ENCODE results near the gene FOXF1.

The FOXF1 gene

GRCh38 chr16:86517652-86518258 lies 7.4 kb downstream of the FOXF1 start:
- DNase-seq (ENCODE audit: low read depth) = peak; percentile 84

- DNase-seq (ENCODE audit: low read depth) = no peak
Observed at GRCh38 chr16:86519007-86519648, 8.8 kb downstream of the FOXF1 start.

- peak; percentile 48 for DNase-seq (ENCODE audit: low read depth)
Observed at GRCh38 chr16:86519649-86520316, 9.5 kb downstream of the FOXF1 start.

GRCh38 chr16:86520317-86521210 lies 10.2 kb downstream of the FOXF1 start:
- no peak for DNase-seq (ENCODE audit: low read depth)

GRCh38 chr16:86521236-86522197 lies 11.2 kb downstream of the FOXF1 start:
- no peak for DNase-seq (ENCODE audit: low read depth)

- no peak for DNase-seq (ENCODE audit: low read depth)
Observed at GRCh38 chr16:86522634-86523033, 12.3 kb downstream of the FOXF1 start.

- no peak for DNase-seq (ENCODE audit: low read depth)
Observed at GRCh38 chr16:86523166-86523740, 12.9 kb downstream of the FOXF1 start.

- no peak for DNase-seq (ENCODE audit: low read depth)
Observed at GRCh38 chr16:86524029-86524428, 13.7 kb downstream of the FOXF1 start.

GRCh38 chr16:86525696-86526095 lies 15.4 kb downstream of the FOXF1 start:
- no peak for DNase-seq (ENCODE audit: low read depth)

- DNase-seq (ENCODE audit: low read depth) = no peak
Observed at GRCh38 chr16:86527366-86527765, 17.0 kb downstream of the FOXF1 start.

- no peak for DNase-seq (ENCODE audit: low read depth)
Observed at GRCh38 chr16:86528061-86528929, 18.0 kb downstream of the FOXF1 start.

GRCh38 chr16:86529160-86529559 lies 18.8 kb downstream of the FOXF1 start:
- DNase-seq (ENCODE audit: low read depth) = peak; percentile 36

- DNase-seq (ENCODE audit: low read depth) = no peak
Observed at GRCh38 chr16:86530251-86531190, 20.2 kb downstream of the FOXF1 start.

GRCh38 chr16:86531191-86531545 lies 20.8 kb downstream of the FOXF1 start:
- DNase-seq (ENCODE audit: low read depth) = peak; percentile 58

GRCh38 chr16:86531641-86532525 lies 21.6 kb downstream of the FOXF1 start:
- no peak for DNase-seq (ENCODE audit: low read depth)

GRCh38 chr16:86532526-86532815 lies 22.1 kb downstream of the FOXF1 start:
- DNase-seq (ENCODE audit: low read depth) = no peak

- no peak for DNase-seq (ENCODE audit: low read depth)
Observed at GRCh38 chr16:86533076-86533475, 22.7 kb downstream of the FOXF1 start.

- DNase-seq (ENCODE audit: low read depth) = no peak
Observed at GRCh38 chr16:86533767-86534351, 23.5 kb downstream of the FOXF1 start.

All from fibroblast of gingiva (primary cell).